Stomach smooth muscle (tissue), 2 donors: ENCODE data around the gene NEK2.

Experiments used
- H3K27ac ChIP-seq: one replicate; pipeline ENCODE4 v1.7.0; 2013; ENCODE audit warnings: mild to moderate bottlenecking, low read length, inconsistent platforms
- H3K27me3 ChIP-seq, 2 donors: one replicate each; pipeline ENCODE4 v1.7.0; 2013; ENCODE audit warnings: low read length in 2 of 2; ENCODE audit not compliant: insufficient read depth in 2 of 2, control insufficient read depth in 1 of 2
- H3K36me3 ChIP-seq, 2 donors: one replicate each; pipeline ENCODE4 v1.7.0; 2013; ENCODE audit warnings: low read length in 2 of 2; ENCODE audit not compliant: control insufficient read depth in 2 of 2, insufficient read depth in 2 of 2
- H3K4me1 ChIP-seq: one replicate; pipeline ENCODE4 v1.7.0; 2013; ENCODE audit warnings: low read length; ENCODE audit not compliant: control insufficient read depth, insufficient read depth
- H3K4me3 ChIP-seq, 2 donors: one replicate each; pipeline ENCODE4 v1.7.0; 2013; ENCODE audit warnings: low read length in 2 of 2
- H3K9ac ChIP-seq, 2 donors: one replicate each; pipeline ENCODE4 v1.7.0; 2013; ENCODE audit warnings: low read length in 2 of 2, mild to moderate bottlenecking in 1 of 2
- H3K9me3 ChIP-seq, 2 donors: one replicate each; pipeline ENCODE4 v1.7.0; 2013; ENCODE audit warnings: low read length in 2 of 2; ENCODE audit not compliant: control insufficient read depth in 2 of 2
- donor health status: healthy.
- donor health status: Pancreatic carcinoma.

The NEK2 gene

DNA sequence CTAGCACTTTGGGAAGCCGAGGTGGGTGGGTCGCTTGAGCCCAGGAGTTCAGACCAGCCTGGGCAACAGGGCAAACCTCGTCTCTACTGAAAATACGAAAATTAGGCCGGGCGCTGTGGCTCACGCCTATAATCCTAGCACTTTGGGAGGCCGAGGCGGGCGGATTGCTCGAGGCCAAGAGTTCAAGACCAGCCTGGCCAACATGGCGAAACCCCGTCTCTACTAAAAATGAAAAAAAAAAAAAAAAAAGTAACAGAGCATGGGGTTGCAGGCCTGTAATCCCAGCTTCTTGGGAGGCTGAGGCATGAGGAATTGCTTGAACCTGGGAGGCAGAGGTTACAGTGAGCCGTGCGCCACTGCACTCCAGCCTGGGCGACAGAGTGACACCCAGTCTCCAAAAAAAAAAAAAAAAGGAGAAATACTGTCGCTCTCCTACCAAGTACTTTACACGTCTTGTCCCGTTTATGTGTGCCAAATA, 724 bp upstream of the NEK2 start:
- Histone ChIP-seq H3K4me1 (peaks cover 8% of the 10 kb centered on the region), H3K9me3 (no peaks in the 10 kb centered on the region), H3K27ac (no peak overlapping the region), H3K4me3 (peak overlapping the region; percentile 77 to 80), H3K27me3 (no peaks in the 10 kb centered on the region), H3K9ac (peak overlapping the region in 1 of 2 donors; percentile 2), H3K36me3 (no peaks in the 10 kb centered on the region)

DNA sequence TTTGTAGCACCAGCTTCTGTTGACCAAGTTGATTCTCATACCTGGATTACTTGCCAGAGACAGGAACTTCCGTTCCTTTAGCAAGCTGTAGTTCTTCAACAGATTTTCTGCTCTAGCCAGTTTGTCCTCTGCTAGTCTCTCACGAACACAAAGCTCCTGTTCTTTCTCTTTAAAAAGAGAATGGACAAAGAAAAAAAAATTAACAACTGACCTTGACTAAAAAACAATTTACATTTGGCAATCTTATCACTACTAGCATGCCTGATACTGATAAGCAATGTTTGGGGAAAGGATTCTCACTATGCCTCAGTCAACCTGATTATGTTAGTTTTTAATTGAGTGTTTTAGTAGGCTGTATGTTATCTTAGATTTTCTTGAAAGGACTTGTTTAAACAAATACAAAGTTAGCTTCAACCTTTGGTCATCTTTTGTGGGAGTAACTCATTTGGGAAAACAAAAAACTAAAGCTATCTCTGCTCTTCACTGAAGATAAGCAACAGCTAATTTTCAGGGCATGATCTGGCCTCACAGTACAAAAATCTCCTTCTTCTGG, 8.3 kb downstream of the NEK2 start:
- no peaks in the 10 kb centered on the region for H3K4me1 ChIP-seq
- H3K9me3 ChIP-seq = no peaks in the 10 kb centered on the region
- no peak overlapping the region for H3K9ac ChIP-seq
- H3K4me3 ChIP-seq = no peak overlapping the region
- no peak overlapping the region for H3K27ac ChIP-seq
- no peaks in the 10 kb centered on the region for H3K36me3 ChIP-seq
- H3K27me3 ChIP-seq = peaks cover 0 to 3% of the 10 kb centered on the region in 2 donors

GRCh38 chr1:211660718-211661222, 14.7 kb downstream of the NEK2 start:
- no peaks in the 10 kb centered on the region for H3K36me3 ChIP-seq
- H3K9me3 ChIP-seq = no peaks in the 10 kb centered on the region
- H3K27ac ChIP-seq = no peak overlapping the region
- no peak overlapping the region for H3K9ac ChIP-seq
- no peak overlapping the region for H3K4me3 ChIP-seq
- H3K4me1 ChIP-seq = no peaks in the 10 kb centered on the region
- H3K27me3 ChIP-seq = peaks cover 0 to 3% of the 10 kb centered on the region in 2 donors

- Histone ChIP-seq H3K36me3 (no peaks in the 10 kb centered on the region), H3K4me3 (no peak overlapping the region), H3K4me1 (no peaks in the 10 kb centered on the region), H3K27me3 (no peaks in the 10 kb centered on the region), H3K9me3 (no peaks in the 10 kb centered on the region), H3K9ac (no peak overlapping the region), H3K27ac (no peak overlapping the region)
These were observed 18.7 kb downstream of the NEK2 start for GRCh38 chr1:211656728-211657127.

- Histone ChIP-seq H3K4me1 (no peaks in the 10 kb centered on the region), H3K9me3 (no peaks in the 10 kb centered on the region), H3K9ac (peak overlapping the region in 1 of 2 donors; percentile 29), H3K27ac (no peak overlapping the region), H3K27me3 (no peaks in the 10 kb centered on the region), H3K36me3 (no peaks in the 10 kb centered on the region), H3K4me3 (peak overlapping the region in 1 of 2 donors; percentile 38)
These were observed 20.3 kb downstream of the NEK2 start for GRCh38 chr1:211654838-211655787.

DNA sequence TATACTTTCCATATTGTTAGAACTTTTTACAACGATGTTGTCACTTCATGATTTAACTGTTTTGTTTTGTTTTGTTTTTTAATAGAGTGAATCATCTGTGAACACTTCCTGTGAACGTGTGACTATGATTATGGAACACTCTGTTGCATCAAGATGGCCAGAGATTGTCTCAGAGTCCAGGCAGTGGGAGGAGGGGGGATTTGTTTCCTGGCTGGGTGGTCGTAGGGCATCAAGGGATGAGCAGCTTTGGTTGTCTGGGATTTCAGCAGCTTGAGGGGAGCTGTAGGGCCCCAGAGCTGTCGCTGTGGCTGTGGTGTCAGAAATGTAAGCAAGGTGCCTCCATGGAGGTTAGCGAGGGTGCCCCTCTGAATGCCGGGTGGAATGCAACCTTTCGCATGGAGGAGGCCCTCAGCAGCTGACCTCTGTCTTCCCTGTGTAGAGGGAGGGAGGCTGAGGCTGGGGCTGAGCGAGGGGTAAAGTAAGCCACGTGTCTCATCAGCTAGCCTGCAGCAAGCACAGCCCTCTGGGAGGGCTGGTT, 21.4 kb downstream of the NEK2 start:
- Histone ChIP-seq H3K9me3 (no peaks in the 10 kb centered on the region), H3K4me3 (no peak overlapping the region), H3K36me3 (no peaks in the 10 kb centered on the region), H3K9ac (no peak overlapping the region), H3K27ac (no peak overlapping the region), H3K27me3 (no peaks in the 10 kb centered on the region), H3K4me1 (no peaks in the 10 kb centered on the region)

- H3K4me3 ChIP-seq = no peak overlapping the region
- H3K9me3 ChIP-seq = no peaks in the 10 kb centered on the region
- no peak overlapping the region for H3K9ac ChIP-seq
- H3K36me3 ChIP-seq = no peaks in the 10 kb centered on the region
- no peak overlapping the region for H3K27ac ChIP-seq
- H3K27me3 ChIP-seq = no peaks in the 10 kb centered on the region
- H3K4me1 ChIP-seq = no peaks in the 10 kb centered on the region
These were observed 22.1 kb downstream of the NEK2 start for GRCh38 chr1:211653293-211653692.

GRCh38 chr1:211652371-211652770, 23.1 kb downstream of the NEK2 start:
- Histone ChIP-seq H3K27me3 (no peaks in the 10 kb centered on the region), H3K36me3 (no peaks in the 10 kb centered on the region), H3K27ac (no peak overlapping the region), H3K4me1 (no peaks in the 10 kb centered on the region), H3K9me3 (no peaks in the 10 kb centered on the region), H3K9ac (no peak overlapping the region), H3K4me3 (no peak overlapping the region)

DNA sequence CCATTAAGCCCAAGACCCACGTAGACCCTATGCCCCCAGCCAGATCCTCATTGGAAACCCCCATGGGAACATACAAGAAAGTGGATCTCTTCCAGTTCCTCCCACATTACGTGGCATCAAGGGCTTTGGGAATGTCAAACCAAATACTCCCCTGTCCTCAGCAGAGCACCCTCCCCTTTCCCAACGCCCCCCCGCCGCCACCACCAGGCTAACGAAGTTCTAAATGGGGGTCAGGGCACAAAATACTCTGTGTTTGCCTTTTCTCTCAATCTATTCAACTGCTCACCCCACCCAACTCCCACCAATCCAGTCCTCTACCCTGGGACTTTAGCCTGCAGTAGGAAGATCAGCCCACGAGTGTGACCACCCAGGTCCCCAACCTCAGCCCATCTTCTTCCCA, 24.5 kb downstream of the NEK2 start:
- no peaks in the 10 kb centered on the region for H3K27me3 ChIP-seq
- no peaks in the 10 kb centered on the region for H3K4me1 ChIP-seq
- H3K27ac ChIP-seq = no peak overlapping the region
- no peaks in the 10 kb centered on the region for H3K9me3 ChIP-seq
- H3K36me3 ChIP-seq = no peaks in the 10 kb centered on the region
- H3K9ac ChIP-seq = no peak overlapping the region
- no peak overlapping the region for H3K4me3 ChIP-seq

DNA sequence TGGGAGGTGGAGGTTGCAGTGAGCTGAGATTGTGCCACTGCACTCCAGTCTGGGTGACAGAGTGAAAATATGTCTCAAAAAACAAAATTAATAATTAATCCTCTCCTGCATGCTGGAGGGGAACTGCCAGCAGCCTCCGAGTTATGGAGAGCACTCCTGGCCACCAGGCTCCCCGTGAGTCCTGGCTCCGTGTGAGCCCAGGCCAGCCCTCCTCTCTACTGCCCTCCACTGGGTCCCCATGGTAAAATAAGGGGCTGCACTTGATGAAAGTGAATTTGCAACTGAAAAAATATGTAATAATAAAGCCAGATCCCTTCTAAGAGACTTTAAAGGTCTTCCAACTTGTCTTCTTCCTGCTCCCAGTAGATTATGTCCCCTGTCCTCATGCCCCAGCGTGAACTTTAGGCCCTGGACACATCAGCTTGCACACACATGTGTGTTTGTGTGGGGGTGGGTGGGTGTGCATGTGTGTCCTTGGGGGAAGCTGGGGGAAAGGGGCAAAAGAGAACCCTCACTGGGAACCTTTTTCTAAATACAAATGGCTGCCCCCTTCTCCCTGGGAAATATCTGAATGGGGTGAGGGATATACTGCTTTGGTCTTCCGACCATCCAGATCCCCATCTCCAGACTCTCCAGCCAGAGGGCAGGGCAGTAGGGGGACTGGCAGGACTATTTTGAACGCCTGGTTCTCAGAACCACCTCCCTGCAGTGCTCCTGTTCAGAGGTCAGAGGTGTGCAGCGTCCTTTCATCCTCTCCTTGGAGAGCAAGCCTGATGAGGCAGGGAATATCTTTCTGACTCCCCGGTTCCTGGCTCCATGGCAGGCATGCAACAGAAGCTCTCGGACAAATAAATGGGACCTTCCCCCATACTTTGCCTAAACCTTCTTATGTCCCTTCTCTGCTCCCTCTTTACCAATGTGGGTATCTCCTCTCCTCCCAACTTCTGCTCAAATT, 26.2 kb downstream of the NEK2 start:
- Histone ChIP-seq H3K4me1 (no peaks in the 10 kb centered on the region), H3K9me3 (no peaks in the 10 kb centered on the region), H3K36me3 (no peaks in the 10 kb centered on the region), H3K27ac (no peak overlapping the region), H3K27me3 (no peaks in the 10 kb centered on the region), H3K9ac (no peak overlapping the region), H3K4me3 (no peak overlapping the region)
